A549 (cell line): ENCODE data around the gene SUFU. TPM values are rescaled to one million over a fixed set of nuclear protein-coding genes. Genes with fewer than 3 reads are reported as not detected.
"Not testable (repeated sequence)": the region's sequence is repeated elsewhere in the genome, so short reads cannot be mapped to it uniquely, and the experiment has no call there.

Experiments
- ATAC-seq, 2 experiments: fragments of 200-7000 bp in 1 of 2; fragments of >200 bp in 1 of 2; cut with Nextera tagmentation in 1 of 2; cut with Tn5 transposase in 1 of 2; 3 replicates each; pipeline versions ENCODE4 v1.8.0 to v1.9.1; 2018 to 2020; ENCODE audit warnings: mild to moderate bottlenecking in 1 of 2, moderate library complexity in 1 of 2
- CTCF ChIA-PET: fragments of 300-600 bp; sonication (Branson Sonifier 250); formaldehyde crosslinking; extraction: SDS; loops from one replicate; lab custom pipeline; 2021; ENCODE audit warnings: antibody characterized with exemption, inconsistent platforms; lab: Yijun Ruan, JAX
- POLR2A ChIA-PET: fragments of 350-600 bp; formaldehyde crosslinking; extraction: SDS; loops from one replicate; lab custom pipeline; 2021; ENCODE audit warnings: antibody characterized with exemption, inconsistent platforms; lab: Yijun Ruan, JAX
- DNase-seq, 2 experiments: peaks; one replicate each; pipeline versions ENCODE4 v3.0.0 to v3.0.0-alpha.2; 2011 to 2016; ENCODE audit warnings: low read depth in 1 of 2, low spot score in 1 of 2
- FAIRE-seq: peaks from 2 replicates; lab custom pipeline; 2011; peaks lifted over from hg19 to GRCh38; lab: Jason Lieb, UNC
- H3K27ac ChIP-seq, 2 experiments: fragments of >200 bp; sonication (Bioruptor Twin); formaldehyde crosslinking; 3 replicates each; pipeline ENCODE4 v1.5.1; 2016 to 2017
- H3K4me1 ChIP-seq: fragments of >200 bp; sonication (Bioruptor Twin); formaldehyde crosslinking; 3 replicates; pipeline ENCODE4 v1.6.1; 2016
- H3K4me2 ChIP-seq: fragments of >200 bp; sonication (Bioruptor Twin); formaldehyde crosslinking; 3 replicates; pipeline ENCODE4 v1.6.1; 2016
- H3K4me3 ChIP-seq: fragments of >200 bp; sonication (Bioruptor Twin); formaldehyde crosslinking; 3 replicates; pipeline ENCODE4 v1.5.1; 2016
- H3K9me3 ChIP-seq: fragments of >200 bp; sonication (Bioruptor Twin); formaldehyde crosslinking; 3 replicates; pipeline ENCODE4 v1.6.1; 2016
- ATOH8 ChIP-seq: fragments of 250-450 bp; sonication (Bioruptor Pico); IDR thresholded peaks from 2 replicates; pipeline ENCODE4 v1.5.0; 2020; ENCODE audit warnings: low read depth, mild to moderate bottlenecking, moderate library complexity
- EHF ChIP-seq: fragments of 250-450 bp; sonication (Bioruptor Pico); IDR thresholded peaks from 2 replicates; pipeline ENCODE4 v1.5.0; 2020; ENCODE audit warnings: mild to moderate bottlenecking
- EHMT2 ChIP-seq: fragments of 200-600 bp; sonication (generic); IDR thresholded peaks from 2 replicates; pipeline ENCODE4 v1.6.1; 2016; ENCODE audit warnings: antibody characterized with exemption, low read depth, mild to moderate bottlenecking, moderate library complexity
- ELK1 ChIP-seq: fragments of 150-350 bp; IDR thresholded peaks from 2 replicates; pipeline ENCODE4 v1.6.1; 2014; ENCODE audit warnings: low read depth, mild to moderate bottlenecking, low read length
- FOSL2 ChIP-seq, 2 experiments: fragments of 450-650 bp in 1 of 2; fragments of >200 bp in 1 of 2; sonication (Bioruptor Twin) in 1 of 2; formaldehyde crosslinking; IDR thresholded peaks; 2 replicates each; pipeline versions ENCODE4 v1.5.0 to v1.6.1; 2016 to 2020; ENCODE audit warnings: mild to moderate bottlenecking in 1 of 2, moderate library complexity in 1 of 2
- FOXS1 ChIP-seq: fragments of 250-450 bp; sonication (Bioruptor Pico); IDR thresholded peaks from 2 replicates; pipeline ENCODE4 v1.5.0; 2020; ENCODE audit warnings: mild to moderate bottlenecking, moderate library complexity
- JUNB ChIP-seq: fragments of >200 bp; sonication (Bioruptor Twin); formaldehyde crosslinking; IDR thresholded peaks from 2 replicates; pipeline ENCODE4 v1.6.1; 2016
- KDM1A ChIP-seq: fragments of 200-600 bp; sonication (generic); IDR thresholded peaks from 2 replicates; pipeline ENCODE4 v1.6.1; 2016; ENCODE audit warnings: low read depth, mild to moderate bottlenecking
- MAZ ChIP-seq: fragments of 150-350 bp; IDR thresholded peaks from 2 replicates; pipeline ENCODE4 v1.6.1; 2014; ENCODE audit warnings: antibody characterized with exemption, low read depth, low read length, borderline replicate concordance
- MYC ChIP-seq: IDR thresholded peaks from 2 replicates; pipeline ENCODE4 v1.6.1; 2012; ENCODE audit warnings: mild to moderate bottlenecking, inconsistent platforms, low read length, improper control_type of control experiment, borderline replicate concordance
- NFE2L2 ChIP-seq: fragments of 150-350 bp; conservative IDR thresholded peaks from 2 replicates; pipeline ENCODE4 v1.6.1; 2014; ENCODE audit warnings: low read length
- POLR2A ChIP-seq: IDR thresholded peaks from 2 replicates; pipeline ENCODE4 v1.6.1; 2012; ENCODE audit warnings: mild to moderate bottlenecking, low read length
- RFX5 ChIP-seq: fragments of 450-650 bp; IDR thresholded peaks from 2 replicates; pipeline ENCODE4 v1.7.1; 2014; ENCODE audit warnings: antibody characterized with exemption, mild to moderate bottlenecking, moderate library complexity
- TFCP2L1 ChIP-seq: fragments of 250-450 bp; sonication (Bioruptor Pico); IDR thresholded peaks from 2 replicates; pipeline ENCODE4 v1.5.0; 2021; ENCODE audit warnings: mild to moderate bottlenecking
- TP53 ChIP-seq: fragments of 250-450 bp; sonication (Bioruptor Pico); IDR thresholded peaks from 2 replicates; pipeline ENCODE4 v1.5.0; 2021; ENCODE audit warnings: mild to moderate bottlenecking, moderate library complexity
- ZC3H11A ChIP-seq: fragments of 450-650 bp; IDR thresholded peaks from 2 replicates; pipeline ENCODE4 v1.6.1; 2014; ENCODE audit warnings: antibody characterized with exemption, mild to moderate bottlenecking
- ZSCAN20 ChIP-seq: fragments of 250-450 bp; sonication (Bioruptor Pico); IDR thresholded peaks from 2 replicates; pipeline ENCODE4 v1.8.0; 2022; ENCODE audit warnings: mild to moderate bottlenecking, moderate library complexity
- WGBS: methylation state at CpG from one replicate; pipeline ENCODE4 v1.1.6; 2017; ENCODE audit errors: missing lambda C conversion rate; 5-methylcytosine and 5-hydroxymethylcytosine counted together
- polyA plus RNA-seq, 4 experiments: library from polyadenylated mRNA; depleted of rRNA in 3 of 4; stranded (reverse); fragments of >200 nt; fragmentation: RNase III in 1 of 4; extraction: RNeasy Plus Mini Kit Qiagen cat#74134 plus additional on column Dnase treatment in 1 of 4; gene quantifications; 2 replicates in 3 of 4; 3 replicates in 1 of 4; pipeline ENCODE4 v1.2.3, GENCODE V29; 2011 to 2017

Gene SUFU
- polyA plus RNA-seq, 2 of the 4 experiments (the other 2 are of a cell fraction): 3.7 to 5.5 TPM

DNA sequence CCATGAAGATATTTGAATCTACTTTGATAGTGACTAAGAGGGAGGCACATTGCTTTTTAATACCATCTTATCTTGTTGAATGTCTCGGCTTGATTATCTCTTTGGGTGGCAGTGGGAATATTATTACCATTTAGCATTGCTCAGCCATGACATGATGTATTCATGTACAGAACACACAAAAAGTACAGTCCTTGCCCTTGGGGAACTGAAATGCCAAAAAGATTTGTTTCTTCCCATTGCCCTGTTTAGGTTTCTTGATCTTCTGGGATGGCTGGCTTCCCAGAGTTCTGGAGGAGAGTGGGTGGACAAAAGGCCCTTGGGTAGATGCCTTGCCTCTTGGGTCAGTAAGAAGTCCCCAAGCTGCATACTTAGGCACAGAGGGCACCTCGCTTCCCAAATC is 23.8 kb downstream of the SUFU start:
- Histone ChIP-seq H3K4me3 (no peak overlapping the region), H3K9me3 (no peaks in the 10 kb centered on the region), H3K4me1 (no peaks in the 10 kb centered on the region), H3K4me2 (no peak overlapping the region), H3K27ac (no peak overlapping the region)
- no peak for TF ChIP-seq MAZ
- no peak for TF ChIP-seq TP53 (CRISPR knock-in tag)
- no peak for TF ChIP-seq EHF
- TF ChIP-seq EHMT2: no peak
- CTCF ChIA-PET: interaction anchor here (1.0 to 1.2 kb wide), 3 partner anchors 14 to 49 kb away, joined by 3 read pairs; no protein-coding TSS in a partner anchor
- no peak for DNase-seq
- no peak for ATAC-seq
- 93% methylated on average over 2 of the region's 2 CpGs for WGBS
- POLR2A ChIA-PET: no interaction called here
- no peak for FAIRE-seq

DNA sequence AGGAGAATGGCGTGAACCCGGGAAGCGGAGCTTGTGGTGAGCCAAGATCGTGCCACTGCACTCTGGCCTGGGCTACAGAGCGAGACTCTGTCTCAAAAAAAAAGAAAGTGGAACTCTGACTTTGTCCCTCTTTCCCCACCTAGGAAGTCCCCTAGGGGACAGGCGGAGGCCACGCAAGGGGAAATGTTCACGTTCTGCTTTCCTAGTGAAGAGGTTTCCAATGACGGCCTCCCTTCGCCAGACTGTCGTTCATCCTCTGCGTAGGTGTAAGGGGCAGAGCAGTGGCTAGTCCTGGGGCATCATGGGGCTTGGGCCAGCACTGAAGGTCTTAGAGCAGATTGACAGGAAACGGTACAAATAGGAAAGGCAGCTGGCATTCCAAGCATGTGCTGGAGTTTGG is 30.6 kb downstream of the SUFU start:
- no peak overlapping the region for H3K4me2 ChIP-seq
- no peak for FAIRE-seq
- no peak for DNase-seq
- no peaks in the 10 kb centered on the region for H3K9me3 ChIP-seq
- no peak overlapping the region for H3K27ac ChIP-seq
- CTCF ChIA-PET: interaction anchor here (1.3 kb wide), 1 partner anchor 50 kb away, joined by 4 read pairs; no protein-coding TSS in a partner anchor
- no peak for TF ChIP-seq ZSCAN20 (CRISPR knock-in tag)
- no peak for TF ChIP-seq FOXS1 (CRISPR knock-in tag)
- TF ChIP-seq TFCP2L1 (CRISPR knock-in tag): no peak
- TF ChIP-seq NFE2L2: no peak
- TF ChIP-seq MYC: no peak
- TF ChIP-seq MAZ: no peak
- TF ChIP-seq RFX5: no peak
- no peak for TF ChIP-seq FOSL2 (IDR thresholded peaks at IDR 0.05)
- no peak for TF ChIP-seq FOSL2 (CRISPR knock-in tag; IDR thresholded peaks at IDR 0.05)
- TF ChIP-seq POLR2A: no peak
- no peak for TF ChIP-seq JUNB
- no peak for TF ChIP-seq ZC3H11A
- no peak for TF ChIP-seq ATOH8 (CRISPR knock-in tag)
- no peak for TF ChIP-seq ELK1
- no peak for TF ChIP-seq KDM1A
- 95% methylated on average over 13 of the region's 13 CpGs for WGBS
- H3K4me3 ChIP-seq: no peak overlapping the region
- H3K4me1 ChIP-seq: no peaks in the 10 kb centered on the region
- no peak for ATAC-seq
- POLR2A ChIA-PET: no interaction called here

- H3K4me2 ChIP-seq, FAIRE-seq, POLR2A ChIA-PET, H3K9me3 ChIP-seq, H3K4me1 ChIP-seq, H3K4me3 ChIP-seq, H3K27ac ChIP-seq, DNase-seq, ATAC-seq: not testable (repeated sequence)
- CTCF ChIA-PET: interaction anchor here (0.7 to 1.3 kb wide), 2 partner anchors 33 to 49 kb away, joined by 3 to 4 read pairs; no protein-coding TSS in a partner anchor
- WGBS: 96% methylated on average over 9 of the region's 9 CpGs
Observed at GRCh38 chr10:102534966-102535365, 31.2 kb downstream of the SUFU start.

GRCh38 chr10:102535481-102536147 is 31.8 kb downstream of the SUFU start:
- DNase-seq (no peak), ATAC-seq (no peak), FAIRE-seq (no peak)
- Histone ChIP-seq H3K4me1 (0 out of 3 replicates have a peak, but pooled peaks cover 2% of the 10 kb centered on the region), H3K9me3 (no peaks in the 10 kb centered on the region), H3K27ac (no peak overlapping the region), H3K4me3 (no peak overlapping the region), H3K4me2 (no peak overlapping the region)
- WGBS: 91% methylated on average over 7 of the region's 7 CpGs
- ChIA-PET POLR2A (no interaction called here), CTCF (interaction anchor here (0.7 to 1.3 kb wide), 3 partner anchors 29 to 48 kb away, joined by 3 to 4 read pairs (median 3); no protein-coding TSS in a partner anchor)
- TF ChIP-seq TP53 (CRISPR knock-in tag): no peak
